NCI-H2227 (cell line): ENCODE results near the gene UFC1.
A peak's percentile ranks its signal among the peaks of the same experiment; 100 is the strongest.

ENCODE experiments used
- DNase-seq: peaks from one replicate; lab custom pipeline; 2025; ENCODE audit not compliant: unreplicated experiment; lab: John Stamatoyannopoulos, UW

The UFC1 gene

DNA sequence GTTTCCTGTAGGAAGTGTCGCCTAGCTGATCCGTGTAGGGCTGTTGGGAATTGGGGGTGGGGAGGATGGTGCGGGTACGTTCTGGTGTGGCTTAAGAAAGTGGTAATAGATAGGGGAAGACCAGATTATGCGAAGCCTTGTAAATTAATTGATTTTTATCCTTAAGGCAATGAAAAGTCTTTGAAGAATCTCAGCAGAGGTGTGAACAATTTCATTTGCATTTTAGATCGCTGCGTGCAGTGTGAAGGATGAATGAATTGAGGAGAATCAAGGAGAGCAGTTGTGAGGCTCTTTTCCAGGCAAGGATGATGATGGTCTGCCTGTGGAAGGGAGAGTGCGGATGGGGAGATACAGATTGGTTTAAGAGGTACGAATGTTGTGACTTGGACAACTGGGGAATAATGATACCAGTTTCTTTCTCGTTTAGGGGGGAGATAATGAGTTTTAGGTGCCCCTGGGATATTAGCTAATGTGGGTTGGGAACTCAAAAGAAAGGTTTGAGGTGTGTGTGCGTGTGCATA is 20.5 kb upstream of the UFC1 start:
- DNase-seq: peak; percentile 51

DNA sequence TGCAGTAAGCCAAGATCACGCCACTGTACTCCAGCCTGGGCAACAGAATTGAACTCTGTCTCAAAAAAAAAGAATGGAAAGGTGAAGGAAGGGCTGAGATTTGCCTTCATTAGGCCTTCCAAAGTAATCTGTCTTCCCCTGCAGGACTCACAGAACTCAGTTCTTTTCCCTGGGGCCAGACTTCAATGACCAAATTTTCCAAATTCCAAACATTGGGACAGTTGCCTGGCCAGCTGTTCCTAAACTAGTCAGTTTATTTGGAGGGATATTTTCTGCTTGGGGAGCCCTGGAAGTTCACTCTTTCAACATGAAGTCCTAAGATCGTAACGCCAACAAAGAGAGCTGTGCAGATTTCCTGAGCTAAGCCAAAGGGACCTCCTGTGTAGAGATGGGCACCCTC is 15.9 kb upstream of the UFC1 start:
- no peak for DNase-seq

DNA sequence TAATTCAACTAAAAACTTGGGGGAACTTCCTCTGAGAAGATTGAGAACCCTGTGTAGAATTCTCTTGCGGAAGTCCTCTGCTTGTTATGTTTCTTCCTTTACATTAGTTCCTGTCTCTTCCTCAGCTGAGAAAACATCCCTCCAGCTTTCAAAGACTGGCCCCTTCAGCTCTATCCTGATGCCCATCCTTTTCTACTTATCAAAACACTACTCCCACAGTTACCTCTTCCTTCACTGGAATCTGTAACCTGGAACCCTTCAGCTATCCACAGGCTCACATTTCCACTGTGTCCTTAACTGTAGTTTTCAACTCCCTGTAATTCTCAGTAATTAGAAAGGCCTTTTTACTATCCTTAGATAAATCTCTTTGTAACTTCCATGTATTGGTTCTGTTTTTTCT is 15.3 kb upstream of the UFC1 start:
- no peak for DNase-seq

DNA sequence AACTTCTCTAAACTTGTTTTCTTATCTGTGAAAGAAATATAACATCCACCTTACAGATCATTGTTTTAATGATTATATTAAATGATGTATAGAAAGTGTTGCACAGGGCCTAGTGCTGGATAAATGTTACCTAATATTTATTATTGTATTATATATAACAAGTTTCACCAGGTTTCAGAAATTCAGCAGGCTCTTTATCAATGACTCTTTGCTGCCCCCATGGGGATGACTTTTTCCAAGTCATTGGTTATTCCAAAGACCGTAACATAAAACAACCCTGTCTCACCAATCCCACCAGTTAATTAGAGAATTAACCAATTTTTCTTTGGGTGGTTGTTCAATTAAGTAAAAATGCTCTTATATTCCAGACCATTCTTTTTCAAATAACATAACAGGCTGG is 14.0 kb upstream of the UFC1 start:
- peak; percentile 36 for DNase-seq

DNA sequence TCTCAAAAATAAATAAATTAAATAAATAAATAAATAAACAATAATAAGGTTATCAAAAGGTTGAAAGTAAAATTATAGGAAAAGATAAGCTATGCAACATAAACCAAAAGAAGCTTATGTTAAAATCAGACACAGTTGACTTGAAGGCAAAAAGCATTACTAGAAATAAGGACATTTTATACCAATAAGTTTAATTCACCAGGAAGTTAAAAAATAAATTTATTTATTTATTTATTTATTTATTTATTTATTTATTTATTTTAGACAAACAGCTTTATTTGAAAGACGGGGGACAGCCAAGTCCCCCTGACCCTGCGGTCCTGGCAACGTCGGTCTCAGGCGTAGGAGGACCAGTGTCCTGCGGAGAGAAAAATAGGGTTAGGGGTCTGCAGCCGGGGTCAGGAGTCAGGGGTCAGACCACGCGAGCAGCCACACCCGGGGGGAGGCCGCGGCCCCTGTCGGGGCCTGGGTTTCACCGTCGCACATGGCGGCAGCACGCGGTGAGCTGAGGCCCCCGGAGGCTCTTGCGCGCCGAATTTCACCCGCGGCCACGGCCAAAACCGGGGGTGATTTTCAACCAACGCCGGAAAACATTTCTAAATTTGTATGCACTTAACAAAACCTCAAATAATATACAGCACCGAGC is 12.9 kb upstream of the UFC1 start:
- no peak for DNase-seq

DNA sequence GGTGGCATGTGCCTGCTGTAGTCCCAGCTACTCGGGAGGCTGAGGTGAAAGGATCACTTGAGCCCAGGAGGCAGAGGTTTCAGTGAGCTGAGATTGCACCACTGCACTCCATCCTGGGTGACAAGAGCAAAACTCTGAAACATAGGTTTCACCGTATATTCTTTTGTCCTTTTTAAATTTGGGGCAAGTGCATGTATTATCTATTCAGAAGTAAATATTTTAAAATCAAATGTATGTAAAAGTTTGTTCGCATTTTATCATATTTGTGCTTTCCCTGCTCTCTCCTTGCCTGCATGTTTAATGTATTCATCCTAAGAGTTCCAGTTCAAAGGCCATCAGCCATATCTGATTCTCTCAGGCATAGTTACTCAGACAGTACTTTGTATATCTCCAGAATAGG is 7.9 kb upstream of the UFC1 start:
- no peak for DNase-seq

DNA sequence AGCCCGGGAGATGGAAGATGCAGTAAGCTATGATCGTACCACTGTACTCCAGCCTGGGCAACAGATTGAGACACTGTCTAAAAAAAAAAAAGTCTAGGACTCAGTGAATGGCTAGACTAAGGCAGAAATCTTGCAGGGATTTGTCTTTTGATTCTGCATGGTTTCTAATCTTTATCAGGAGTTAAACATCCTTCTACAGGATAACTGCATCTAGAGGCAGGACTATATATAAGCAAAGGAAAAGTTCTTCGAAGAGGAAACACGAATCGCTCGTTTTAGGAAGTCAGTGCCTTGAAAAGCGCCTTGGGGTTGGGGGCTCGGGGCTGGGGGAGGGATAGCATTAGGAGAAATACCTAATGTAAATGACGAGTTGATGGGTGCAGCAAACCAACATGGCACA is 602 bp upstream of the UFC1 start:
- DNase-seq: no peak

DNA sequence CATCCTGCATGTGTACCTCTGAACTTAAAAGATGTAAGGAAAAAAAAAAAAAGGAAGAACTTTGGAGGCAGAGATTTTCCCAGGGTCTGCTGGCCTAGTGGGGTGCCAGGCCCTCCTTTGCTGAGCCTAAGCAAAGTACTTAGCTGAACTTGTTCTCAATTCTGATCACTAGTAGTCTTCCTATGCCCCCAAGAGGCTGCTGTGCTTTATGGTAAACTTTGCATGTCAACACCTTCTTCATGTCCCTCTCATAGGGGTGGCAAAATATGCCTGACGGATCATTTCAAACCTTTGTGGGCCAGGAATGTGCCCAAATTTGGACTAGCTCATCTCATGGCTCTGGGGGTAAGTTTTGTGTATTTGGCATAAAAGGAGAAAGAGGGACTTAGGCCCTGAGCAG is 4.1 kb downstream of the UFC1 start:
- no peak for DNase-seq

DNA sequence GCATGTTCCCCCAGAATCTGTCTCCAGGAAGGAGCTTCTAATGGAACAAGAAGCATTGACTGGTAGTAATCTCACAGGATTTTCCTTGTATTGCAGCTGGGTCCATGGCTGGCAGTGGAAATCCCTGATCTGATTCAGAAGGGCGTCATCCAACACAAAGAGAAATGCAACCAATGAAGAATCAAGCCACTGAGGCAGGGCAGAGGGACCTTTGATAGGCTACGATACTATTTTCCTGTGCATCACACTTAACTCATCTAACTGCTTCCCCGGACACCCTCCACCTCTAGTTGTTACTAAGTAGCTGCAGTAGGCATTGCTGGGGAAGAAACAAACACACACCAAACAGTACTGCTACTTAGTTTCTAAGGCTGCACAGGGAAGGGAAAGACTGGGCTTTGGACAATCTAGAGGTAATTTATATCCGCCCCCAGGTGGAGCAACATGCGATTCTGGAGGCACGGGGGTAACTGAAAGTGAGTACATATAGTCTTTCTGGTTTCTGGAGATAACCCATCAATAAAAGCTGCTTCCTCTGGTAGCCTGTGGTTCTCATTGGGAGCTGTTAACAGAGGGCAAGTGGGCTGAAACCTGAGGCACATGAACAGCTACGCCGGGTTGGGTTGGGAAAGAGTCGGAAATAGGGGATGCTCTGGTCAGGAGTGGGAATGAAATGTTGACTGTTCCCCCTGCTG is 4.7 kb downstream of the UFC1 start:
- DNase-seq: peak; percentile 46

DNA sequence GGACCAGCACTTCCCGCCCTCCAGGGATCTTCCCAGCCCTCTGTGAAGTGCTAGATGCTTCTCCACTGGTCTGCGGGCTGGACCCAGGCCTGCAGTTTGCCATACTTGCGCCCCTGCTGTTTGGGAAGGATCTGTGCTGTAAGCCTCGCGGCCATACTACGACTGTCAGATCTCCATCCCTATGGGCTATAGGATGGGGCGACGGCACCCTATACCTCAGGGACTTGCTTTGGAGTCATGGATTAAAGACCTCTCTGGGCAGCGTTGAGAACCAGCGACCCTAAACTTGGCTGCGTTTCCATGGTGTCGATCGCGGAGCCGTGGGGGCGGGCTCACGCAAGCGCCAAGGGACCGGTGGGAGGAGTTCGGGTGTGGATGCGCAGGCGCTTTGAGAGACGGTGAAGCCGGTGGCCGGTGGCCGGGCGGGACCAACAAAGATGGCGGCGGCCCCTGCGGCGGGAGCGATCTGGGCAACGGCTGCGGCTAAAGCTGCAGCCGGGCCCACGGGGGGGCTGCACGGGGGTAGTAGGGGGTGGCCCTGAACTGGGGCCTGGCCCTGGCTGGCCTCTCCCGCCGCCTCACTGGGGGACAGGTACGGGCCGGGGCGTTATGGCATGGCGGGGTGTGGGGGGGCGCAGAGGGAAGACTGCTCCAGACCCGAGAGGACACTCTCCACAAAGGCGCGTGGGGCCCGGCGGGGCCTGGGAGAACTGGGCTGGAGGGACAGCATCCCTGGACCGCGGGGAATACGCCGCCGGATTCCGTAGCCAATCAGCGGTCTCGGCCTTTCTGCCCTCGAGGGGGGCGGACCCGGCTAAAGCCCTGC is 5.5 kb downstream of the UFC1 start, which contains the start of gene USP21:
Gene USP21 (plus strand): TSS at position 414 of the 826 bp plus-strand sequence. CDS start 1,141 bp downstream, outside the sequence.
- DNase-seq: peak; percentile 96

DNA sequence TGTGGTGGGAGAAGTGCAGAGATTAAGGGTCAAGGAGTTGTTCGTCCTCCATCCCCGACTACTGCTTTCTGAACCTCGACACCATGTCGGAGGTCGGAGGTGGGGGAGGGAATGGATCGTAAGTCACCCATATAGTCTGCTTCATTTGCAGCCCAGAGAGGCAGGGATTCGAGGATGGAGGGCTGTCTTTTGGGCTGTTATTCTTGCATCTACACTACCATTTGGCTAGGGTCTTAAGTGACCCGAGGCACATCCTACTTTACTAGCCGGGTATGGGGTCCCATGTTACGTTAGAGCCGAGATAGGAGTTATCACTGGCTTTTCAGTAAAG is 6.1 kb downstream of the UFC1 start:
- DNase-seq: no peak

DNA sequence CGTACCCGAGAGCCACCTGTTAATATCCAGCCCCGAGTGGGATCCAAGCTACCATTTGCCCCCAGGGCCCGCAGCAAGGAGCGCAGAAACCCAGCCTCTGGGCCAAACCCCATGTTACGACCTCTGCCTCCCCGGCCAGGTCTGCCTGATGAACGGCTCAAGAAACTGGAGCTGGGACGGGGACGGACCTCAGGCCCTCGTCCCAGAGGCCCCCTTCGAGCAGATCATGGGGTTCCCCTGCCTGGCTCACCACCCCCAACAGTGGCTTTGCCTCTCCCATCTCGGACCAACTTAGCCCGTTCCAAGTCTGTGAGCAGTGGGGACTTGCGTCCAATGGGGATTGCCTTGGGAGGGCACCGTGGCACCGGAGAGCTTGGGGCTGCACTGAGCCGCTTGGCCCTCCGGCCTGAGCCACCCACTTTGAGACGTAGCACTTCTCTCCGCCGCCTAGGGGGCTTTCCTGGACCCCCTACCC is 6.9 kb downstream of the UFC1 start:
- DNase-seq: no peak

DNA sequence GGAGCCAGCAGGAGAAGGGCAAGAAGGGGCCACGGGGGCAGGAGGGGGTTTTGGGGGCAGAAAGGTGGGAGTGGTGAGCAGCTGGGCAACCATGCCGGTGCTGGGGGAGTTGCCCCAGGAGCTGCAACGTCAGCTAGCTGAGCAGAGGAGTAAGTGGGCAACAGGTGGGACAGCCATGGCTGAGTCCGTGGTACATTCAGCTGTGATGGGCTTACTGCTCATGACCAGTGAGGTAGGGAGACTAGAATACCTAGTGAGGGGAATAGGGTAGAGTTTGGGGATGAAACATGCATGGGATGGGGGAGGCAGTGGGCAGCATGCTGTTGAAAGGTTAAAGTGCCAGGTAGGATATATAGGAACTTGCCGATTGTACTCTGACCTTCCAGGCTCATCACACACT is 7.9 kb downstream of the UFC1 start:
- DNase-seq: no peak

DNA sequence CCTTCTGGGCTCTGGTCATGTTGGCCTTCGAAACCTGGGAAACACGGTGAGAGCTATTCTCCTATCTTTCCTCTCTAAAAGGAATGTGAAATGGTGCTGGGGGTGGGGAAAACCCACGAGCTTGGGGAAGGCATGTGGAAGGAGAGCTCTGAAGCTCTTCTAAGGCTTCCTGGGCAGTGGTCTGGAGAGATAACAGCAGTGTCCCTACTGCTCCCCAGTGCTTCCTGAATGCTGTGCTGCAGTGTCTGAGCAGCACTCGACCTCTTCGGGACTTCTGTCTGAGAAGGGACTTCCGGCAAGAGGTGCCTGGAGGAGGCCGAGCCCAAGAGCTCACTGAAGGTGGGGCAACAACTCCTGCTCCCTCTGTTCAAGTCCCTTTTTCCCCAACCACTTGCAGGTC is 8.3 kb downstream of the UFC1 start:
- no peak for DNase-seq

DNA sequence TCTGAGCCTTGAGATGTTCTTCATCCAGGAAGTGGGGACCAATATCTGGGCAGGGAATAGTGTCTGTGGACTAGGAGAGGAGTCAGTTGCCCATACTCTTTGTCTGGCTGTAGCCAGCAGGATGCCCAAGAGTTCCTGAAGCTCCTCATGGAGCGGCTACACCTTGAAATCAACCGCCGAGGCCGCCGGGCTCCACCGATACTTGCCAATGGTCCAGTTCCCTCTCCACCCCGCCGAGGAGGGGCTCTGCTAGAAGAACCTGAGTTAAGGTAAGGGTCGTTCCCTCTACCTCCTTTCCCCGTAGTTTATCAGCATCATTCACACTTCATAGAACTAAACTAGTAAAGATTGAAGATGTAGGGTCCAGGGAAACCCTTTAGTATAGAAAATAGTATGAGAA is 9.0 kb downstream of the UFC1 start:
- DNase-seq: no peak

DNA sequence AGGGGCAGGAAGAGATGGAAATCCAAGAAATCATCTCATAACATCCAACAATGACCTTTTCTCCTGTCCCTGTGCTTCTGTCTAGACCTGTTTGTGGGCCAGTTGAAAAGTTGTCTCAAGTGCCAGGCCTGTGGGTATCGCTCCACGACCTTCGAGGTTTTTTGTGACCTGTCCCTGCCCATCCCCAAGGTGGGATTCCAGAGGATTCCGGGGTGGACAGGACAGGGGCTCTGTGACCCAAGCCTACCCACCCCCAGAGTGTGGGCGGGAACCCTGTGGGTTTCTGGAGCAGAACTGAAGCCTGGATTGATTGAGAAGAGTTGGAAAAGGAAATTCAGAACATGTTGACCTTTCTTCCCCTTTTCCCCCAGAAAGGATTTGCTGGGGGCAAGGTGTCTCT is 10.0 kb downstream of the UFC1 start:
- no peak for DNase-seq

DNA sequence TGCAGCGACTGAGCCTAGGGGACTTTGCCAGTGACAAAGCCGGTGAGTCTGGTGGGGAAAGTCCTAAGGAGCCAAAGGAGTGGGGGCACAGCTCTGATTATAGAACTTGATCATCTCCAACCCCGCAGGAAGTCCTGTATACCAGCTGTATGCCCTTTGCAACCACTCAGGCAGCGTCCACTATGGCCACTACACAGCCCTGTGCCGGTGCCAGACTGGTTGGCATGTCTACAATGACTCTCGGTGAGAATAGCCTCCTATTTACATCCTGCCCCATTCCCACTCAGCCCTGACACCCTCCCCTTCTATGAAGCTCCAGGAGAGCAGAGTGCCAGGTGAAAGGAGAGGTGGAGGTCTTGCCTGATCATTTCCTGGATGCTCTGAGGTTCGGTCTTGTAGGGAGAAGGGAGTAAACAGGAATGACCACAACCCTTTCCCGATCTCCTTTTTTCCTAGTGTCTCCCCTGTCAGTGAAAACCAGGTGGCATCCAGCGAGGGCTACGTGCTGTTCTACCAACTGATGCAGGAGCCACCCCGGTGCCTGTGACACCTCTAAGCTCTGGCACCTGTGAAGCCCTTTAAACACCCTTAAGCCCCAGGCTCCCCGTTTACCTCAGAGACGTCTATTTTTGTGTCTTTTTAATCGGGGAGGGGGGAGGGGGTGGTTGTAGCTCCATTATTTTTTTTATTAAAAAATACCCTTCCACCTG is 11.3 kb downstream of the UFC1 start:
- DNase-seq: no peak

DNA sequence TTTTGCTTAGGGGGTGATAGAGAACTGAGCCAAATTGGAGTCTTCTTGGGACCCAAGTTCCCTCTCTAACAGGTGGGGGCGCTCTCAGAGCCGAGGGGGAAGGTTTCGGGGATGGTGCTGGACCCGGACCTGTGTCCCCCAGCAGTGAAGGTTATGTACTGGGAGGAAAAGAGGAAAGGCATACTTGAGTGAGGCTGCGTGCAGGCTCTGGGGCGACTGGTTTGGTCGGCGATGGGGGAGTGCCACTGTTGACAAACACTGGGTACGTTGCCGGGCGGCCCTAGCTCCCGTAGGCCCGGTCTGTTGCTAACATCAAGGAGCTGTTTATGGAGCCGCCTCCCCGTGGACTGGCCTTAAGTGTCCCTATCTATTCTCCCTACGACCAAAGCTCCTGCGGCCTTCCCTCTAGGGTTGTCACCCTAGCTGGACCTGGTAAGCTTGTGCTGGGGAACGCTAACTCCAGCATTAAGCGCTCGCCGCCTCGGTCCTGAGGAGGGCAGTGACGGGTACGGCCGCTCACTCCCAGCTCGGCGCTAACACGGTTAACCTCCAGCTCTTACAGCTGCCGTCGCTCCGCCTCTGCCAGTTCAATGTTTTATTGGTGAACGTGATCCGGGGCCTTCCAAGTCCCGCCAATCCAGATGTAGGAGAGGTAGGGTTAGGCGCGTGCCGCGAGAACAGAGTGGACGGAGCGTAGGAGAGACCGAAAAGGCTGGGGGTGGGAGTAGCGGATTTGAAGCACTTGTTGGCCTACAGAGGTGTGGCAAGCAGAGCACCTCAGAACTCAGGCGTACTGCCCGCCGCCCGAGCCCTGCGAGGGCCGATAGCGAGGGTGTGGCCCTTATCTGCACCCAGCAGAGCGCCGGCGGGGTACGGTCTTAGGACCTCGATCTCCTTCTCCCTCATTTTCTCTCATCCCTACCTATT is 12.2 kb downstream of the UFC1 start, which contains the start of gene PPOX:
Gene PPOX (plus strand): TSS at position 685 of the 927 bp plus-strand sequence. CDS start 422 bp downstream, outside the sequence.
- DNase-seq: peak; percentile 97

DNA sequence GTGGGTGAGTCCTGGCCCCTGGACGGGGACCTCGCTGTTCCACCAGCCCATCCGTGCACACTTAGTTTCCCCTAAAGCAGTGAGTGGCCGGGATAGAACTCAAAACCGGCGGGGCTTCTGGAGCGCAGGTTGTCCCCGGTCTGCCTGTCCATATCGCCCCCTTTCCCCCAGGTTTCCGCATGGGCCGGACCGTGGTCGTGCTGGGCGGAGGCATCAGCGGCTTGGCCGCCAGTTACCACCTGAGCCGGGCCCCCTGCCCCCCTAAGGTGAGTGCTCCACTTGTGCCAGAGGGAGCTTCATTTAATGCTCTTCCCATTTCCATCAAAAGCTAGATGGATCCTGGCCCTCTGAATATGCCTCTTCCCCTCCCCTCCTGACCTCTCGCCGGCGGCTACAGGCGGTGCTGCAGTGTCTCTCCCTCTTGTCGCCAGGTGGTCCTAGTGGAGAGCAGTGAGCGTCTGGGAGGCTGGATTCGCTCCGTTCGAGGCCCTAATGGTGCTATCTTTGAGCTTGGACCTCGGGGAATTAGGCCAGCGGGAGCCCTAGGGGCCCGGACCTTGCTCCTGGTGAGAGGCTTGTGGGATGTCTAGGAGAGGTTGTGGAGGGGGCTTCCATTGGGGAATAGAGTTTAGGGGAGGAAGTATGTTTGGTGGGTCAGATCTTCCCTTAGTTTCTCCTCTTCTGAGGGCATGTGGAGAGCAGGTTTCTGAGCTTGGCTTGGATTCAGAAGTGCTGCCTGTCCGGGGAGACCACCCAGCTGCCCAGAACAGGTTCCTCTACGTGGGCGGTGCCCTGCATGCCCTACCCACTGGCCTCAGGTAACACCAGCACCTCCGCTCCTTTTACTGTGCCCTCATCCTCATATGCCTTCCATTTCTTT is 13.1 kb downstream of the UFC1 start:
- DNase-seq: peak; percentile 43
